ENCODE data around the gene DPM2. TPM values are rescaled to one million over a fixed set of nuclear protein-coding genes. Genes with fewer than 3 reads are reported as not detected.

DPM2 gene
- total RNA-seq, 2 donors from 2014 or later = 18.8 to 26.0 TPM

DNA sequence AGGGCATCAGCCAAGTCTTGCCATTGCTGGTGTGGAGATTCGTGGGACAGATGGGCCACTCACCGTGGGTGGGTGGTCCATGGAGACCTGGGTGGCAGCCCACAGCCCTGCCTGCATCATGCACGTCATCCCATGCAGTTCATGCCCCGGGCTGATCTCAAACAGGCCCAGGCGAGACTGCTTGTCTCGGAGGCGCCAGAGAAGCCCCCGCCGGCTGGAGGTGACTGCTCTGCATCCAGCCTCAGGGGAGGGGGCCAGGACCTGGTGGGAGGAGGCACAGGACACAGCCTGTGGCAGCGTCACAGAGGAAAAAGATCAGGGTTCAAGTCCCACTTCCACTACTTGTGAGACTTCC is 8.1 kb downstream of the DPM2 start:
- no peak overlapping the region for H3K4me3 ChIP-seq
- H3K27me3 ChIP-seq (replicated peaks; ENCODE audit: insufficient read depth) = no peaks in the 10 kb centered on the region
- ATAC-seq (ENCODE audit: insufficient number of reproducible peaks, low FRiP score, low read depth) (no peak), DNase-seq (ENCODE audit: low spot score) (no peak)
- H3K36me3 ChIP-seq = no peaks in the 10 kb centered on the region
- no peaks in the 10 kb centered on the region for H3K9me3 ChIP-seq
- peaks cover 11 to 23% of the 10 kb centered on the region in 2 donors for H3K4me1 ChIP-seq (ENCODE audit: control insufficient read depth in 1 of 2, low read depth in 2 of 2)
- H3K27ac ChIP-seq = no peak overlapping the region
- TF ChIP-seq, protein P1, sequence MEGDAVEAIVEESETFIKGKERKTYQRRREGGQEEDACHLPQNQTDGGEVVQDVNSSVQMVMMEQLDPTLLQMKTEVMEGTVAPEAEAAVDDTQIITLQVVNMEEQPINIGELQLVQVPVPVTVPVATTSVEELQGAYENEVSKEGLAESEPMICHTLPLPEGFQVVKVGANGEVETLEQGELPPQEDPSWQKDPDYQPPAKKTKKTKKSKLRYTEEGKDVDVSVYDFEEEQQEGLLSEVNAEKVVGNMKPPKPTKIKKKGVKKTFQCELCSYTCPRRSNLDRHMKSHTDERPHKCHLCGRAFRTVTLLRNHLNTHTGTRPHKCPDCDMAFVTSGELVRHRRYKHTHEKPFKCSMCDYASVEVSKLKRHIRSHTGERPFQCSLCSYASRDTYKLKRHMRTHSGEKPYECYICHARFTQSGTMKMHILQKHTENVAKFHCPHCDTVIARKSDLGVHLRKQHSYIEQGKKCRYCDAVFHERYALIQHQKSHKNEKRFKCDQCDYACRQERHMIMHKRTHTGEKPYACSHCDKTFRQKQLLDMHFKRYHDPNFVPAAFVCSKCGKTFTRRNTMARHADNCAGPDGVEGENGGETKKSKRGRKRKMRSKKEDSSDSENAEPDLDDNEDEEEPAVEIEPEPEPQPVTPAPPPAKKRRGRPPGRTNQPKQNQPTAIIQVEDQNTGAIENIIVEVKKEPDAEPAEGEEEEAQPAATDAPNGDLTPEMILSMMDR (IDR thresholded peaks at IDR 0.05) = no peak

DNA sequence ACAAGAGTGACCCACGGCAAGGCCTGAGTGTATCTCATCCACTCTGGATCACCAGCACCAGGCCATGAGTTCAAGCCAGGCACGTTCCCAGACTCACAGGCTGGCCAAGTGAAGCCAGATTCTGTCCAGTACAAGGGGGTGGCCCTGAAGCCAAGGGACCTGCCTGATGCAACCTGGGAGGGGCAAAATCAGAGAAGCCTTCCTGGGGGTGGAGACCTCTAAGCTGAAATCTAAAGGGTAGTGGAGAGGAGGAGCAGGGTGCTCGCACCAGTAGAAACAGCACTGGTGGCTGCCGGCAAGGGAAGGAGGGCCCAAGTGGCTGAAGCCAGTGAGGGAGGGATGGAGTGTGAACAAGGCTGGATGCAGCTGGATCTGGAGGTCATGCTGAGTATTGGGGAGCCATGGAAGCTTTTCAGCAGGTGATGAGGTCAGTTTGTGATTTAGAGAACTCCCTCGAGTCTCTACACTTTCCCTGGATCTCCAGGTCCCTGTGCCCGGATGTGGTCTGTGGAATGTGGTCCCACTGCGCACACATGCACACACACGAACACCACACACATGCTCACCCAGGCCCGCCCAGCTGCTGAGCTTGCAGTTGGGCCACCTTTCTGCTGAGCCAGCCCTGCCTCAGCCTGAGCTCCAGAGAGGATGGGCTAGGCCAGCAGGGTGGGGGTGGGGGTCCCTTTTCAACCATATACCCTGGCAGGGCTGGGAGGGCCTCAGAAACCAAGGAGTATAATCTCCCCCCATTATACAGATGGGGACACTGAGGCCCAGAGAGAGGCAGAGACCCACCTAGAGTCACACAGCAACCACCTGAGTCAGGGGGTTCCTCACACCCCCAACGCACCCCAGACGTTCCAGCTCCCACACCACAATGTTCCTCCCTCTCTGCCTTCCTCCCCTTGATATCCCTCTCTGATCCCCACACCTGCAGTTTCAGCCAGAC is 8.7 kb downstream of the DPM2 start:
- DNase-seq (ENCODE audit: low spot score) (no peak), ATAC-seq (ENCODE audit: insufficient number of reproducible peaks, low FRiP score, low read depth) (no peak)
- H3K27me3 ChIP-seq (replicated peaks; ENCODE audit: insufficient read depth) = no peaks in the 10 kb centered on the region
- no peak overlapping the region for H3K4me3 ChIP-seq
- no peak overlapping the region for H3K27ac ChIP-seq
- TF ChIP-seq, protein P1 (IDR thresholded peaks at IDR 0.05) = no peak
- H3K36me3 ChIP-seq = no peaks in the 10 kb centered on the region
- H3K9me3 ChIP-seq = no peaks in the 10 kb centered on the region
- peaks cover 11 to 23% of the 10 kb centered on the region in 2 donors for H3K4me1 ChIP-seq (ENCODE audit: control insufficient read depth in 1 of 2, low read depth in 2 of 2)

DNA sequence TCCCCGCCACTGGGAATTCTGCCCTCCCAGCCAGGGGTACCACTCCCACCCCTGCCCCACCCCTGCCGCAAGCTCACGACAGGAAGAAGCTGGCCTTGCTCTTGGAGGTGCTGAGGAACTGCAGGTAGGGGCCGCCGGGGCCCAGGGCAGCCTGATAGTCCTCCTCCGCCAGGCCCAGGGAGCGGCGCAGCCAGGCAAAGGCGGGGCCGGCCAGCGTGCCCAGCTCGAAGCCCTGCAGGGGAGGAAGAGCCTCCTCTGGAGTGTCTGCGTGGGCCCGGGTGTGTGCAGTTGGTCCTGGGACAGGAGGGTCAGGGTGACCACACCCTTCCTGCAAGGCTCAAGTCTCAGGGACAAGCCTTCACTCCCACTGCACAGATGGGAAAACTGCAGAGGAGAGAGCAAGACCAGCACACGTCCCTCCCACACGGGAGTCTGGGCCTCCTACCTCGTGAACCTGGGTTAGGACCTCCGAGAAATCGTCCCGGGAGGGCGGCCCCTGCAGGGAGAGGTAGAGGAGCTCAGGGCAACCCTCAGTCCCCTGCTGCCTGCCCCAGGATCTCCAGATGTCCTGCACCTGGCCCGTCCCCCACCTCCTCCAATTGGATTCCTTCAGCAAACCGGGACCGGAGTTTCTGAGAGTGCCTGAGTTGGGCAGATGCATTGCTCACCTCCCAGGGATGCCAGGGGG is 9.5 kb downstream of the DPM2 start:
- no peaks in the 10 kb centered on the region for H3K36me3 ChIP-seq
- peak overlapping the region; percentile 11 for H3K4me3 ChIP-seq
- no peak overlapping the region for H3K27ac ChIP-seq
- DNase-seq (ENCODE audit: low spot score) = no peak
- no peak for ATAC-seq (ENCODE audit: insufficient number of reproducible peaks, low FRiP score, low read depth)
- no peaks in the 10 kb centered on the region for H3K27me3 ChIP-seq (replicated peaks; ENCODE audit: insufficient read depth)
- TF ChIP-seq, protein P1 (IDR thresholded peaks at IDR 0.05) = no peak
- peaks cover 11 to 23% of the 10 kb centered on the region in 2 donors for H3K4me1 ChIP-seq (ENCODE audit: control insufficient read depth in 1 of 2, low read depth in 2 of 2)
- no peaks in the 10 kb centered on the region for H3K9me3 ChIP-seq

DNA sequence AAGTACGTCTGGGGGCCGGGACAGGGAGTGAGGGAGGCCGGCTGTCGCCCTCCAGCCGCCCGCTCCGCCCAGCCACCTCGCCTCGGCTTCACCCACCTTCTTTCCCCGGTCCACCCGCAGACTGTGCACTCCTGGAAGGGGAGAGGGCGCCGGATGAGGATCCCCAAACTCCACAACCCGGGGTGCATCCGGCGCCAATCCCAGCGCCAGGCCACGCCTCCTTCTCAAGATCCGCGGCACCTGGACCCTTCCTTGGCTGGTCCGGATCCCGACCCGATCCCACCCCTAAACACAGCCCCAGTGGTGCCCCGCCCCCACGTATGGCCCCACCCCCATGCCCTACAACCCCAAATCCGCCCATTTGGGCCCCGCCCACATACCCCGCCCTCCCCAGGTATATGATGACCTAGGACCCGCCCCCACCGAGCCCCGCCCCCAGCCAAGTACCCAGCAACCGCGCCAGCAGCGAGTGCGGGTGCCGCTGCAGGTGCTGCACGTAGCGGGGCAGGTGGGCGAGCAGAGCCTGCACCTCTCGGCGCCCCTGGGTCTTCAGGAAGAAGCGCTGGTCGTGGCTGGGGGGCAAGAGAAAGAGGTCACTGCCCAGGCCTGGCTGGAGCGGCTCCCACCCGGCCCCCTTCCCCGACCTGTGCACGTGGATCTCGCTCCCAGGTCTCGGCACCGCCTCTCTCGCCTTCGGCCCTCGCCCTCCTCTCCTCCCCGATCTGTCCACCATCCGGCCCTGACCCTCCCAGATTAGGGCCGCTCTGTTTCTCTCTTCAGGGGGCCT is 10.3 kb downstream of the DPM2 start:
- no peaks in the 10 kb centered on the region for H3K36me3 ChIP-seq
- no peak for ATAC-seq (ENCODE audit: insufficient number of reproducible peaks, low FRiP score, low read depth)
- H3K4me1 ChIP-seq (ENCODE audit: control insufficient read depth in 1 of 2, low read depth in 2 of 2) = peaks cover 11 to 23% of the 10 kb centered on the region in 2 donors
- H3K27me3 ChIP-seq (replicated peaks; ENCODE audit: insufficient read depth) = no peaks in the 10 kb centered on the region
- H3K9me3 ChIP-seq = no peaks in the 10 kb centered on the region
- DNase-seq (ENCODE audit: low spot score) = no peak
- TF ChIP-seq, protein P1 (IDR thresholded peaks at IDR 0.05) = no peak
- no peak overlapping the region for H3K27ac ChIP-seq
- peak overlapping the region; percentile 33 for H3K4me3 ChIP-seq

DNA sequence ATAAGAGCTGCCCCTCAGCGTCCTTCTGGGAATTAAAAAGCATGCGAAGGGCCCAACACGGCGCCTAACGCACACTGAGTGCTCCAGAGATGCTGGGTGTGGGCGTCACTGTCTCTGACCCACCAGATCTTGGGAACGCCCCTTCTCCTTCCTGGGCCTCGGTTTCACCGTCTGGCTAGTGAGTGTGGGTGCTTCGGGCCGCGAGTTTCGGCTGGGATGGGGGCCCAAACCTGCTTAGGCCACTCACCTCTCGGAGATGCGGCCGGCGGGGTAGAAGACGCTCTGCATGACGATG is 10.8 kb downstream of the DPM2 start:
- Histone ChIP-seq H3K27ac (no peak overlapping the region), H3K4me1 (ENCODE audit: control insufficient read depth in 1 of 2, low read depth in 2 of 2) (peaks cover 11 to 24% of the 10 kb centered on the region in 2 donors), H3K36me3 (no peaks in the 10 kb centered on the region), H3K9me3 (no peaks in the 10 kb centered on the region), H3K4me3 (peak overlapping the region; percentile 33), H3K27me3 (replicated peaks; ENCODE audit: insufficient read depth) (no peaks in the 10 kb centered on the region)
- TF ChIP-seq, protein P1 (IDR thresholded peaks at IDR 0.05) = no peak
- DNase-seq (ENCODE audit: low spot score) = no peak
- no peak for ATAC-seq (ENCODE audit: insufficient number of reproducible peaks, low FRiP score, low read depth)

All from thoracic aorta (tissue), 2 donors.